GM18505 (cell line): ENCODE measurements around the gene GALNT17.

Experiments used
- ATAC-seq: cut with Tn5 transposase; IDR thresholded peaks from one replicate; pipeline ENCODE4 v1.9.1; 2021; ENCODE audit not compliant: unreplicated experiment
- POLR2A ChIP-seq: IDR thresholded peaks from 4 replicates; pipeline ENCODE4 v1.6.1; 2011; ENCODE audit warnings: borderline replicate concordance; ENCODE audit not compliant: insufficient read depth, insufficient read length; ENCODE audit errors: extremely low read depth

The GALNT17 gene

GRCh38 chr7:71132127-71132376 is at the start of gene GALNT17:
Gene GALNT17, plus strand, starts transcription at chr7:71132144.
- no peak for TF ChIP-seq POLR2A

GRCh38 chr7:71095266-71095860 is 36.6 kb upstream of the GALNT17 start:
- no peak for TF ChIP-seq POLR2A
- ATAC-seq, result no peak

More at GRCh38 chr7:71132127-71132376, at the start of gene GALNT17:
- ATAC-seq, result no peak

GRCh38 chr7:71096351-71096750 is 35.6 kb upstream of the GALNT17 start:
- no peak for ATAC-seq
- TF ChIP-seq POLR2A, result no peak

- no peak for TF ChIP-seq POLR2A
- no peak for ATAC-seq
Observed at GRCh38 chr7:71106226-71106625, 25.7 kb upstream of the GALNT17 start.

- no peak for TF ChIP-seq POLR2A
- ATAC-seq, result no peak
Observed at GRCh38 chr7:71112436-71112835, 19.5 kb upstream of the GALNT17 start.

GRCh38 chr7:71120096-71120495 is 11.8 kb upstream of the GALNT17 start:
- TF ChIP-seq POLR2A, result no peak
- no peak for ATAC-seq

GRCh38 chr7:71129126-71129525 is 2.8 kb upstream of the GALNT17 start:
- TF ChIP-seq POLR2A, result no peak
- no peak for ATAC-seq

GRCh38 chr7:71130031-71130679 is 1.8 kb upstream of the GALNT17 start:
- ATAC-seq, result no peak
- no peak for TF ChIP-seq POLR2A

- ATAC-seq, result no peak
- TF ChIP-seq POLR2A, result no peak
Observed at GRCh38 chr7:71131256-71132126, 453 bp upstream of the GALNT17 start.

- no peak for TF ChIP-seq POLR2A
- ATAC-seq, result no peak
Observed at GRCh38 chr7:71132377-71133231, 660 bp downstream of the GALNT17 start.

GRCh38 chr7:71133232-71133622 is 1.3 kb downstream of the GALNT17 start:
- TF ChIP-seq POLR2A, result no peak
- ATAC-seq, result no peak

- no peak for ATAC-seq
- no peak for TF ChIP-seq POLR2A
Observed at GRCh38 chr7:71133856-71134255, 1.9 kb downstream of the GALNT17 start.

- ATAC-seq, result no peak
- no peak for TF ChIP-seq POLR2A
Observed at GRCh38 chr7:71135116-71135515, 3.2 kb downstream of the GALNT17 start.
